ENCODE data around the gene TYK2.
"Not testable (repeated sequence)": the region's sequence is repeated elsewhere in the genome, so short reads cannot be mapped to it uniquely, and the experiment has no call there.

Gene TYK2

DNA sequence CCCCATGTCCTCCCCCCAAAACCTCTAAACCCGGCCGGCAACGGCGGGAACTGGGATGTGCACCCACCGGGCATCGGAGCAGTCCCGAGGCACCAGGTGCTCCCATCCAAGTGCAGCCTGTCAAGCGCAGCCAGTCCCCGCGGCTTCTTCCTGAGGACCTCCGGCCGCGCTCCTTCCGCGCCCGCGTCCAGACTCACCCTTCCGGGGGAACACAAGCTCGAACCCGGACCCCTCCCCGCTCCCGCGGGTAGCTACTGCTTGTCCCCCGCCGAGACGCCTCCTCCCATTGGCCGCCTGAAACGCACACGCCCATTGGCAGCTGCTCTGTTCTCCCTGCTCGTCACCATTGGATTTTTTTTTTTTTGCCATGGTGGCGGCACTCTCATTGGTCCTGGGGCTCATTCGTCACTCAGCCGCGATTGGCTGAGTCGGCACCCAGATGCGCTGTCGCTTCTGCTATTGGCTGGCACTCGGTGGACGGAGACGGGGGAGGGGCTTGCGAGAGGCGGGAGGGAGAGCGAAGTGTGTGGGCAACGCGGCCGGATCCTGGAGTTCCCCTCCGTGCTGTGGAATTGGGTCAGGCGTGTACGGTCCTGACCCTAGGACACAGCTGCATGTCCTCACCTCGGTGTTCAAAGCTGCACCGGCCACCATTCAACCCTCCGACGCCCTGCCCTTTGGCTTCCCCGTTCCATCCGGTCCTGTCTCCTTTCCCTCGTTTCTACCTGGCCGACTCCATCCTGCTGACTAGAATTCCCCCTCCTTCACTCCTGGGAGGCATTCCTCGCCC is at the start of gene TYK2:
Gene TYK2 (minus strand): TSS at position 260 of the 790 bp plus-strand sequence. CDS start 2,166 bp downstream, outside the sequence.
- DNase-seq (ENCODE audit: insufficient read length, low spot score) (peak; percentile 99), FAIRE-seq (peak; percentile 99)

DNA sequence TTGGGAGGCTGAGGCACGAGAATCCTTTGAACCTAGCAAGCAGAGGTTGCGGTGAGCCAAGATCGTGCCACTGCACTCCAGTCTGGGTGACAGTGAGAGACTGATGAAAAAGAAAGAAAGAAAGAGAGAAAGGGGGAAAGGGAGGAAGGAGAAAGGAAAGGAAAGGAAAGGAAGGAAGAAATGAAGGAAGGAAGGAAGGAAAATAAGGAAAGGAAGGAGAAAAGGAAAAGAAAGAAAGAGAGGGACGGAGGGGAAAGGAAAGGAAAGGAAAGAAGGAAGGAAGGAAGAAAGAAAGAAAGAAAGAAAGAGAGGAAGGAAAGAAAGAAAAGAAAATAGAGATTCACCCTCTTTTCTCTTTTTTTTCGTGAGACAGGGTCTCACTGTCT is 48.6 kb upstream of the TYK2 start:
- DNase-seq (ENCODE audit: insufficient read length, low spot score) (no peak), FAIRE-seq (no peak)

DNA sequence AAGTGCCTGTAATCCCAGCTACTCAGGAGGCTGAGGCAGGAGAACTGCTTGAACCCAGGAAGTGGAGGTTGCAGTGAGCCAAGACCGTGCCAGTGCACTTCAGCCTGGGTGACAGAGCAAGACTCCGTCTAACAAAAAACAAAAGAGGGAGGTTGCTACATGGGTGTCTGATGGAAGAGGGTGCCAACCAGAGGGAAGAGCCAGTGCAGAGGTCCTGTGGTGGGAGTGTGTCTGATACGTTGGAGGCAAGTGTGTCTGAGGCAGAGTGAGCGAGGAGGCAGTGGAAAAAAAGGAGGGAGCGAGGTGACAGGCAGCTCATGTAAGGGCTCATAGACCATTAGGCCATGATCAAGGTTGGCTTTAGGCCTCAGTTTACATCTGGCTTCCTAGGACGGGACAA is 46.8 kb upstream of the TYK2 start:
- no peak for DNase-seq (ENCODE audit: insufficient read length, low spot score)
- FAIRE-seq: no peak

DNA sequence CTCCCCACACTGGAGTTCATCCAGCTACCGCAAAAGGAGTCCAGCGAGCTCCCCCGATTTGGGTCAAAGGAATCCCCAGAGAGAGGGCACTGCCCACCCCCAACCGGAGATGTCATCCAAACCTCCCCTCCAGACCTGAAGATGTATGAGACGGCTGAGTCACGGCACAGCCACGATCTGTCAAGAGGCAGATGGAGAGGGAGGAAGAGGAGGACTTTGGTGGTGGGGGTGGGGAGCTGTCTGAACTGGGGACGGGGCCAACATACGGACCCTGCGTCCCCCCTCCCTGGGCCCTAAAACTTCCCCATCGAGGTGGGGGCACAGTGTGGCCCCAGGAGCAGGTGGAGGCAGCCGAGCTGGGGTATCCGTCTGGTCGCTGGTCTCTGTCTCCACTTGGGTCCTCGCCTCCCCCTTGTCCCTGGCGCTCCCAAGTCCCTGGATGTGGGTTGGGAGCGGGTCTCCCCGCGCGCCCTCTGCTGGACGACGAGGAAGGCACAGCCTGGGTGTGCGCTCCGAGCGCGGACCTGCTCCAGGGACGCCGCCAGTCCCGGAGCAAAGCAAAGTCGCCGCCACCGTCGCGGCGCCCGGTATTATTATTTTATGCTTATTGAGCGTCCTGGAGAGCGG is 43.8 kb upstream of the TYK2 start:
- FAIRE-seq (peak; percentile 55), DNase-seq (ENCODE audit: insufficient read length, low spot score) (peak; percentile 75)

DNA sequence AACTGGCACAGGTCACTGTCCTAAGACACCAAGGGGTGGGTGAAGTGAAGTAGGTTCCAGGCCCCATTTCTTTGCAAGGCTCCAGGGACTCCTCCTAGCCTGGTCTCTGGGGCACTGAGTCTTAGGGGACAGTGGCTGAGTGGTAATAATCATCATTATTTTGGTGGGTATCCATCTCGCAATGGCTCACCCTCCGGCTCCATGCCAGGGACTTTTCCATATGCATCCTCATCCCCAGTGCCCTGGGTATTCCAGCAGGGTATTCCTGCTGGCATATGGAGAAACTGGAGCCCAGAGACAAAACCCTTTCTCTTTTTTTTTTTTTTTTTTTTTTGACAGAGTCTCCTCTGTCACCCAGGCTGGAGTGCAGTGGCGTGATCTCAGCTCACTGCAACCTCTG is 42.5 kb upstream of the TYK2 start:
- no peak for DNase-seq (ENCODE audit: insufficient read length, low spot score)
- no peak for FAIRE-seq

DNA sequence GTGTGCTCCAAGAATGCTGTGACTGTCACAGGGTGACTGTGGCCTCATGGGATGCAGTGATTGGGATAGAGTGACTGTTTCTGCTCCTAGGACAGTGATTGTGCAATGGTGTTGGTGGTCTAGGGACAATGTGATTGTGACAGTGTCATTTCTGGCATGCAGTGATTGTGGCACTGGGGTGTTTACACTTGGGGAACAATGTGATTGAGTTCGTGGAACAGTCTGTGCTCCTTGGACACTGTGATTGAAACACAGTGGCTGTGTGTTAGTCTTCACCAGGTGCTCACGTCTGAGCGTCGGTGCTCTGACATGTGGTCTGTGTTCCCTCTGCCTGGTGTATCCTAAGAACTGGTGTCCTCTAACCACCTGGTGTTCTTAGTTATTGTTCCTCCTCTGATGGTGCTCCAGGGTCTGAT is 41.7 kb upstream of the TYK2 start:
- DNase-seq (ENCODE audit: insufficient read length, low spot score): no peak

DNA sequence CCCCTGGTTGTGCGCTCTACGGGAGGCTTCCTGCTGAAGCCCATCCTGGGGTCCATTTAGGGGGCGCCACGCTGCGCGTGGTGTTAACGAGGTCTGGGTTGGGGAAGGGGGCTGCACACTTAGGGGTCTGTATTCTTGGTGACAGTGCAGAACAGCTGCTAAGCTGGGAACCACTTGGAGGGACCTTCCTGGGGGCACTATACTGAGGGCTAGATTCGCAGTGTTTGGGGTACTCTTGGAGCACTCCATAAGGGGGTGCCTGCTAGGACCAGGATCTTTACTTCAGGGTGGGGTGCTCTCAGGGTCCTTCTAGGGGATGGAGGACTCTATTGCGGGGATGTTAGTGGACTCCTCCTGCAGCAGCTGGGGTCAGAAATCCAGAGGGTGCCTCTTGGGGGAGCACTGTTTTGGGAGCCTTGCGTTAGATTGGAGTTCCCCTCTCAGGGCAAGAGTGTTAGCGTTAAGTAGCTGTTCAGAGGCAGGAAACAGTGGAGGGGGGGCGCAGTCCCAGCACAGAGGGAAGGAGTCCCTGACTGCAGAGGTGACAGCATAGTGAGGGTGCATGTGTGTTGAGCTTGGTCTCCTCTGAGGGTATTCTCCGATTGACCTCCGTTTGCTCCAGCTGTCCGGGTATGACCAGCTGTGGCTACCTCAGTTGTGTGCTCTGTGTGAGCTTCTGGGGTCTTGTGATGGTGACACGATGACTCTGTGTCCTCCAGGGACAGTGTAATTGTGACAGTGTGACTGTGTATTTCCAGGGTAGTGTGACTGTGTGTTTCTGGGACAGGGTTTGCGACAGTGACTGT is 41.1 kb upstream of the TYK2 start:
- FAIRE-seq (no peak), DNase-seq (ENCODE audit: insufficient read length, low spot score) (no peak)

More for the DNA sequence above, 41.7 kb upstream of the TYK2 start:
- FAIRE-seq: no peak

DNA sequence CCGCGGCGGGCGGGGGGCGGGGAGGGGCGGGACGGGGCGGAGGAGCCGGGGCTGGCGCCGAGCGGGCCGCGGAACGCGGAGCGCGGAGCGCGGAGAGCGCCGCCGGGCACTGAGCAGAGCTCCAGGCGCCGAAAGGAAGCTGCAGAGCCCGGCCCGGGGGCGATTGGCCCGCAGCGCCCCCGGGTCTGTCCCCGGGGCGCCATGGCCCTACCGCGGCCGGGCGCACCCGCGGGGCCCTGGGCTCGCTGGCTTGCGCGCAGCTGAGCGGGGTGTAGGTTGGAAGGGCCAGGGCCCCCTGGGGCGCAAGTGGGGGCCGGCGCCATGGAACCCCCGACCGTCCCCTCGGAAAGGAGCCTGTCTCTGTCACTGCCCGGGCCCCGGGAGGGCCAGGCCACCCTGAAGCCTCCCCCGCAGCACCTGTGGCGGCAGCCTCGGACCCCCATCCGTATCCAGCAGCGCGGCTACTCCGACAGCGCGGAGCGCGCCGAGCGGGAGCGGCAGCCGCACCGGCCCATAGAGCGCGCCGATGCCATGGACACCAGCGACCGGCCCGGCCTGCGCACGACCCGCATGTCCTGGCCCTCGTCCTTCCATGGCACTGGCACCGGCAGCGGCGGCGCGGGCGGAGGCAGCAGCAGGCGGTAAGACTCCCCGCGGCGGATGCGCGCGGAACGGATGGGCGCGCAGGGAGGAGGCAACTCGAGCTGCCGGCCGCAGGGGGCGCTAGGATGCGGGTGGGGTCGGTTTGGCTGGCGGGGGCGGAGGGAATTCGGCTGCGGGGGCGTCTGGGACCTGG is 40.3 kb upstream of the TYK2 start, which contains the start of gene PDE4A:
Gene PDE4A (plus strand): TSS at position 95 of the 796 bp plus-strand sequence. CDS start 227 bp downstream, at position 322.
- no peak for DNase-seq (ENCODE audit: insufficient read length, low spot score)
- FAIRE-seq: no peak

DNA sequence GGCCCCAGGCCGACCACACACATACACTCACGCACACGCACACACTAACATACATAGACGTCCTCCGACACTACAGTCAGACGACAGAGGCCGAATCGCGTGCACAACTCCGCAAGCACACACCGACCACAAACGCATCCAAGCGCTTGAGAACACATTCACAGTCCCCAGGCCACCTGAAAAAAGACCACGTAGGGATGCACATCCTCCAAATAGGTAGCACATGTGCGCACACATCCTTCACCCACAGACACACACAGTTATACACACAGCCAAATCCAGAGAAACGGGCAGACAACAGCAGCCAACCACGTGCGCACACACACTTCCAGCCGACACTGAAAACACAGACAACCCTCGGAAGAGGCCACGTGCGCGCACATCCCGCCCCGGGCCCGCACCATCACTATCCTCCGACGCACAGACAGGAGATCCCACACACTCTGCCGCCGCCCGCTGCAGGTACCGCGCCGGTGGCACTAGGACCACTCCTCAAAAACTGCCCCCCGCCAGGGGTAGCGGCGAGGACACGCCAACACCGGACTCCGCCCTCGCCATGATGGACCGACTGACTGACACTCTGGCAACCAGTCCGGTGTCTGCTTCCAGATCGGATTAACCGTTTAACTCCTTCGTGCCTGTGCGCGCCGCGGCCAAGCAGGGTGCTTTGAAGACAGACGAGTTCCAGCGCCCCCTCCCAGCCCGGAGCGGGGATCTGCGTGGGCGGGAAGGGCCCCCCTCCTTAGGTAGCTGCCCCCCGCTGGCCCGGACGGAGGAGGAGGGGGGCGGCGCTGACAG is 39.5 kb upstream of the TYK2 start:
- DNase-seq (ENCODE audit: insufficient read length, low spot score) (no peak), FAIRE-seq (no peak)

DNA sequence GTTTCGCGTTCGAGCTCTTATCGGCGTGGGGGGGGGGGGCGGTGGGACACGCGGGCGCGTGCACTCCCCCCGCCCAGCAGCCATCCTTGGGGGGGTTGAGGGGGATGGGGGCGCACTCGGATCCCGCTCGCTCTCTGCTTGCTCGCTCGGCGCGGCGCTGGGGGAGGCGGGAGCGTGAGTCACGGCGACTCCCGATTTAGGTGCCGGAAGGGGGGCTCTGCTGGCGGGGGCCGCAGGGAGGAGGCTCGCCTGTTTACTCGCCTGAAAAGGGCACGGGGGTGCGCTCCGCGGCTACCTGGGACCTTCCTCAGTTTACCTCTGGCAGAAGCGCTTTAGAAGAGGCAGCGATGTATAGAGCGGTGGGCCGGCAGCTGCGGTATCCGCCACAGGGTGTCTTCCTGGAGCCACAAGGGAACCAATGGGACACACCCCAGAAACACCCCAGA is 38.9 kb upstream of the TYK2 start:
- FAIRE-seq: no peak
- no peak for DNase-seq (ENCODE audit: insufficient read length, low spot score)

DNA sequence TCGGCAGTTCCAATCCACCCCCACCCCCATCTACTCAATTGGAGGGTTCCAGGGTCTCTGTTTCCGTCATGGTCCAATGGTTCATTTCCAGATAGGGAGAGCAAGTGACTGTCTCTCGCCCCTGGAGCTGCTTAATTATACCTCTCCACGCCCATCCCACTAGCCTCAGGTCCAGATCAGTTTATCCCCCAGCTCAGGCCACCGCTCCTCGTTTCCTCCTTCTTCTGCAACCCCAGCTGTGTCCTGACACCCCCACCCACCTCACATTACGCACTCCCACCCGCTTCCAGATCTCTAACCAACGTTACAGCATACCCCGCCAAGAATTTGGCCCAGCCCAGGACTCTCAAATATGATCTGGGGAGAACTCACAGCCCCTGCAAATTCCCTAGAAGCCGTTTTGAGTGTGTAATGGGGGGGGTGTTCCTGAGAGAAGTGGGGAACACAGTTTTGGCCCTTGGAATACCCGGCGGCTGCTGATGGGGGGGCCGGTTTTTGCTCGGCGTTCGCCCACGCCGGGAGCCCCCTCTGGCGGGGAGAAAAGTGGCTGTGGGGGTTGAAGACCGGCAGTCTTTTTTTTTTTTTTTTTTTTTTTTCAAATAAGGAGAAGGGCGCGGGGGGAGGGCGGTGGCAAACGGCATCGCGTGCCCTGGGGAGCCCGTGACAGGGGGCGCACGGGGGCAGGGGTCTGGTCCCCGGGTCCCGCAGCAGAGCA is 38.3 kb upstream of the TYK2 start:
- no peak for DNase-seq (ENCODE audit: insufficient read length, low spot score)
- FAIRE-seq: no peak

DNA sequence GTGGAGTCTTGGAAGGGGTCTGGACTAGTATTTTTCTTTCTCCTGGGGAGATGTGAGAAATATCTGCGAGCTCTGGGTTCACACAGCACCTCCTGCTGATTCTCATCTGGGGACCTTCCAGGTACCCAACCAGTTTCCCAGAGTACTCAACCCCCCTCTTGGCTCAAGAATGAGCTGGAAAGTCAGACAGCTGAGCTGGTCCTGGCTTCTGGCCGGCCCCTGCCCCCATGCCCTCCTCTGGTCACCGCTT is 37.8 kb upstream of the TYK2 start:
- FAIRE-seq: no peak

DNA sequence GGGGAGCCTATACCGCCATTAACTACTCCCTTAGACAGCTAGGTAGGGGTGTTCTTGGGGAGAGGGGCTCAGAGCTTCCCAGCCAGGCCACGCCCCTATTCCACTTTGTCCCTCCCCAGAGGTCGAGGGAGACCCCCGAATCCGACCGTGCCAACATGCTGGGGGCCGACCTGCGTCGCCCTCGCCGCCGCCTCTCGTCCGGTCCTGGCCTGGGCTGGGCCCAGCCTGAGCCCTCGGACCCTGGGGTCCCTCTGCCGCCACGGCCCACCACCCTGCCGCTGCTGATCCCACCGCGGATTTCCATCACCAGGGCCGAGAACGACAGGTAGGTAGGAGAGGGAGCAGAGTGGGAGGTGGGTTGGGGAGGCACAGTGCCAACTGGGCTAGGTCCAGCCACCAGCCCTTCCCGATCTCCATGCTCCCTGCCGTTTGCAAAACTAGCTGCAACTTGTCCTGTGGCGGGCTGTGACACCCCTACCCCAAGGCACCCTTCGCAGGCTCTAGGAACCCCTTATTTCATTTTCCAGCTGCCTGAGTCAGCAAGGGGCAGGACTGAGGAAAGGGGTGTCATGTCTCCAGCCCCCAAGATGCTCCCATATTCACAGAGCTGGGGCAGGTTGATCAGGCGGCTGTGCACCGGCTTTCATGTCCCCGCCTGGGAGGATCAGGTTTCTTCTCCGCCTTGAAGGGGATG is 37.3 kb upstream of the TYK2 start:
- no peak for DNase-seq (ENCODE audit: insufficient read length, low spot score)
- FAIRE-seq: no peak

More for the DNA sequence above, 37.8 kb upstream of the TYK2 start:
- DNase-seq (ENCODE audit: insufficient read length, low spot score): no peak

DNA sequence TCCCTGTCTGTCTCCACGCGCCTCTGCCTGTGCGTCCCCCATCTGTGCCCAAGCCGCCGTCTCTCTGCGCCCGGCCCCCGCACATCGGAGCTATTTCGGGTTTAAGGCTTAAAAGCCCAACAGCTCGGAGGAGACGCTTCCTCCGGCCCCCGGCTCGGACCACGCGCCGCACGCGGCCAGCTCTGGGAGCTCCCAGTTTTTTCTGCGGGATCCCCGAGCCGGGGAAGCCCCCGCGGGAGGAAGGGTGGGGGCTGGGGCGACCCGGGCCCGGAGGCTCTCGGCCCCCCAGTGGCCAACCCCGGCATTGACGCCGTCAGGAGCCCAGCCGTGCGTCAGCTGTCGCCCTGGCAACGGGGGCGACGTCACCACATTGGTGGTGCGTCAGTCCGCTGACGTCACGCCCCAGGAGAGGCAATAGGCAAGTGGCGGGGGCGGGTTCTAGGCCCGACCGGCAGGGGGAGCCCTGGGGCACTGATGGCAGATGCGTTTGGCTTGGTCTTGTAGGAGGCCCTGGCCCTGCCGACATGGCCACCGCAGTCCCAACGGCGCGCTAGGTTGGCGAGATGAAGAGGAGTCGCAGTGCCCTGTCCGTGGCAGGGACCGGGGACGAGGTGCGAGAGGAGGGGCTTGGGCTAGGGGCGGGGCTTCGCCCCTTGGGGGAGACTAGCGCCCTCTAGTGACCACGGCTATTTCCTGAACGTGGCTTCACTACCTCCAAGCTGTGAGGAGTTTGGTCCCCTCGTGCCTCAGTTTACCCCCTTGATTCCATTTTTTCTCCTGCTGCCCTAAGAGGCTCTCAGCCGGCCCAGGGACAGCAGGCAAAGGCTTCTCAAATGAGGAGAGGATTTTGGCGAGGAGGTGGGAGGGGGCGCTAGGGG is 36.2 kb upstream of the TYK2 start:
- FAIRE-seq (peak; percentile 84), DNase-seq (ENCODE audit: insufficient read length, low spot score) (peak; percentile 89)

DNA sequence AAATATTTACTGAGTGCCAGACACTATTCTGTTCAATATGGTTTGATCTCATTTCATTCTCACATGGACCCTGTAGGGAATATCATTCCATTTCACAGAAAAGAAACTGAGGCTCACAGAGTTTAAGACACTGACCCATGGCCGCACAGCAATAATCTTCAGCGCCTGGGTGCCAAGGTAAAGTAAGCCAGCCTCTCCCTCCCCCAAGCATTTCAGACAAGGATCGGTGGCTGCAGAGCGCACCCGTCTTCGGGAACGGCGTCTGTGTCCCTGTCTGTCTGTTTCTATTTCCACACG is 35.7 kb upstream of the TYK2 start:
- FAIRE-seq (no peak), DNase-seq (ENCODE audit: insufficient read length, low spot score) (no peak)

DNA sequence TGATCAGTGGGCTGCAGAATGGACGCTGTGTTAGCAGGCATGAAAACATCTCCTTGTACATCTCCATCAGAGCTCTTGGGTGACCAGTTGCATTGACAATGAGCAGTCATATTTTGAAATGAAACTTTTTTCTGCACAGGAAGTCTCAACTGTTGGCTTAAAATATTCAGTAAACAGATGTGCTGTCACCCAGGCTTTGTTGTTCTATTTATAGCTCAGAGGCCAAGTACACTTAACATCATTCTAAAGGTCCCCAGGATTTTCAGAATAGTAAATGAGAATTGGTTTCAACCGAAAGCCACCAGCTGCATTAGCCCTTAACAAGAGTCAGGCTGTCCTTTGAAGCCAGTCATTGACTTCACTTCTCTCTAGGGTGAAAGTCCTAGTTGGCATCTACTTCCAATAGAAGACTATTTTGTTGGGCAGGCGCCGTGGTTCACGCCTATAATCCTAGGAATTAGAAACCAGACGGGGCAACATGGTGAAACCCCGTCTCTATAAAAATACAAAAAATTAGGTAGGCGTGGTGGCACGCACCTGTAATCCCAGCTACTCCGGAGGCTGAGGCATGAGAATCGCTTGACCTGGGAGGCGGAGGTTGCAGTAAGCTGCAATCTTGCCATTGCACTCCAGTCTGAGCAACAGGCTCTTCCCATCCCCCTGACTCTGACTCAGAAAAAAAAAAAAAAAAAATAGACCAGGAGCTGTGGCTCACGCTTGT is 32.0 kb upstream of the TYK2 start:
- DNase-seq (ENCODE audit: insufficient read length, low spot score): no peak
- FAIRE-seq: peak; percentile 96

DNA sequence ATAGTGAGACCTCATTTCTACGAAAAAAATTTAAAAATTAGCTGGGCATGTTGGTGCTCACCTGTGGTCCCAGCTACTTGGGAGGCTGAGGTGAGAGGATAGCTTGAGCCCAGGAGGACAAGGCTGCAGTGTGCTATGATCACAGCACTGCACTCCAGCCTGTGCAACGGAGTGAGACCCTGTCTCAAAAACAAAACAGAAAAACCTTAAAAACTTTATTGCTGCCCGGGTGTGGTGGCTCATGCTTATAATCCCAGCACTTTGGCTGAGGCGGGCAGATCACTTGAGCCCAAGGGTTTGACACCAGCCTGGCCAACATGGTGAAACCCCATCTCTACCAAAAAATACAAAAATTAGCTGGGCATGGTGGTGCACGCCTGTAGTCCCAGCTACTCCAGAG is 30.9 kb upstream of the TYK2 start:
- not testable (repeated sequence) for FAIRE-seq

More for the DNA sequence above, 30.9 kb upstream of the TYK2 start:
- DNase-seq (ENCODE audit: insufficient read length, low spot score): not testable (repeated sequence)
